Measurements from ENCODE around the gene RBBP4.
"Not testable (repeated sequence)": the region's sequence is repeated elsewhere in the genome, so short reads cannot be mapped to it uniquely, and the experiment has no call there.

Gene RBBP4

DNA sequence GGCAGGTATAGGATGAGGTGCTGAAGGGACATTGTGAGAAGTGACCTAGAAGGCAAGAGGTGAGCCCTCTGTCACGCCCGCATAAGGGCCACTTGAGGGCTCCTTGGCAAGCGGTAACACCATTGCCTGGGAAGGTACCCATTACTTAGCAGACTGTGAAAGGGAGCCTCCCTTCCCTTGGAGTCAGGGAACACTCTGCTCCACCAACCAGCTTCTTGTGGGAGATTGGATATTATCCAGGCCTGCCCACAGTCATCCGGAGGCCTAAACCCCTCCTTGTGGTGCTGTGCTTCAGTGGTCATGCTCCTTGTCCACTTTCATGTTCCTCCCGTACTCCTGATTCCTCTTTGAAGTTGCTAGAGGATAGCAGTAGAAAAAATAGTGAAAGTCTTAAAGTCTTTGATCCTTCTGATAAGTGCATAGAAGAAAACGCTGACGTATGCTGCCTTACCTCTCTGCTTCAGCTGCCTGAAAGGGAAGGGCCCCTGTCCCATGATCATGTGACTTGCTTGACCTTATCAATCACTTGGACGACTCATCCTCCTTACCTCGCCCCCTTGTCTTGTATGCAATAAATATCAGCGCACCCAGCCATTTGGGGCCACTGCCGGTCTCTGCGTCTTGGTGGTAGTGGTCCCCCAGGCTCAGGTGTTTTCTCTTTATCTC, 16.0 kb downstream of the RBBP4 start:
- ChIA-PET CTCF (no interaction called here), POLR2A (no interaction called here)
- DNase-seq (ENCODE audit: low read depth, low spot score): no peak
- H3K4me3 ChIP-seq (ENCODE audit: low read depth, low read length): no peak overlapping the region
- TF ChIP-seq, protein P1, sequence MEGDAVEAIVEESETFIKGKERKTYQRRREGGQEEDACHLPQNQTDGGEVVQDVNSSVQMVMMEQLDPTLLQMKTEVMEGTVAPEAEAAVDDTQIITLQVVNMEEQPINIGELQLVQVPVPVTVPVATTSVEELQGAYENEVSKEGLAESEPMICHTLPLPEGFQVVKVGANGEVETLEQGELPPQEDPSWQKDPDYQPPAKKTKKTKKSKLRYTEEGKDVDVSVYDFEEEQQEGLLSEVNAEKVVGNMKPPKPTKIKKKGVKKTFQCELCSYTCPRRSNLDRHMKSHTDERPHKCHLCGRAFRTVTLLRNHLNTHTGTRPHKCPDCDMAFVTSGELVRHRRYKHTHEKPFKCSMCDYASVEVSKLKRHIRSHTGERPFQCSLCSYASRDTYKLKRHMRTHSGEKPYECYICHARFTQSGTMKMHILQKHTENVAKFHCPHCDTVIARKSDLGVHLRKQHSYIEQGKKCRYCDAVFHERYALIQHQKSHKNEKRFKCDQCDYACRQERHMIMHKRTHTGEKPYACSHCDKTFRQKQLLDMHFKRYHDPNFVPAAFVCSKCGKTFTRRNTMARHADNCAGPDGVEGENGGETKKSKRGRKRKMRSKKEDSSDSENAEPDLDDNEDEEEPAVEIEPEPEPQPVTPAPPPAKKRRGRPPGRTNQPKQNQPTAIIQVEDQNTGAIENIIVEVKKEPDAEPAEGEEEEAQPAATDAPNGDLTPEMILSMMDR (IDR thresholded peaks at IDR 0.05; ENCODE audit: insufficient read depth, low read length, missing control alignments): no peak

DNA sequence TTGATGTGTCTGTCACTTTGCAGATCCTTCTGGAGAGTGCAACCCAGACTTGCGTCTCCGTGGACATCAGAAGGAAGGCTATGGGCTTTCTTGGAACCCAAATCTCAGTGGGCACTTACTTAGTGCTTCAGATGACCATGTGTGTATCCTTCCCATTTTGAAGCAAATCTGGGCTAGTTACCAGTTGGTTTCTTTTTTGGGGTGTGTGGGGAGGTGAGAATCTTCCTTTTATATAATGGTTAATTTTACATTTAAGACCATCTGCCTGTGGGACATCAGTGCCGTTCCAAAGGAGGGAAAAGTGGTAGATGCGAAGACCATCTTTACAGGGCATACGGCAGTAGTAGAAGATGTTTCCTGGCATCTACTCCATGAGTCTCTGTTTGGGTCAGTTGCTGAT, 17.7 kb downstream of the RBBP4 start:
- CTCF ChIA-PET; H3K4me3 ChIP-seq (ENCODE audit: low read depth, low read length); POLR2A ChIA-PET; DNase-seq (ENCODE audit: low read depth, low spot score): not testable (repeated sequence)

DNA sequence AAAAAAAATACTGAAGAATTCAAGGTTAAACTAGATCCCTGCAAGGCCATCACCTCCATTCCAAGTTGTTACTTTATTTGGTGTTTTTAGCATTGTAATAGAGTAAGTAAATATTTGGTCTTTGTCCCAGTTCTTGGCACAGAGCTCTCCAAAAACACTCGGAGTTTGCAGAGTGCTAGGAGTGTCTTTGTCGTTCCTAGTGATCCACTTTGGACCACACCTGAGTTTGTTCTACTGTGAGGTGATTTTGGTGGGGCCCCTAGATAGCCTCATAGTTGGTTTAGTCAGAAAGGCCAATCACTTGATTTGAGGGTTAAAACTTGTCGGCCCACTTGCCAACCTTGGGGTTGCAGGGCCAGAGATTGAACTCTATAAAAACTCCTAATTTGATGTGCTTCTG, 25.9 kb downstream of the RBBP4 start:
- ChIA-PET CTCF (interaction anchor here (0.8 to 1.1 kb wide), 2 partner anchors 13 to 96 kb away, joined by 3 read pairs; no protein-coding TSS in a partner anchor), POLR2A (interaction anchor here (0.6 kb wide), 1 partner anchor 11 kb away, joined by 4 read pairs; no protein-coding TSS in a partner anchor)
- TF ChIP-seq, protein P1 (IDR thresholded peaks at IDR 0.05; ENCODE audit: insufficient read depth, low read length, missing control alignments): no peak
- no peak overlapping the region for H3K4me3 ChIP-seq (ENCODE audit: low read depth, low read length)
- DNase-seq (ENCODE audit: low read depth, low spot score): no peak

DNA sequence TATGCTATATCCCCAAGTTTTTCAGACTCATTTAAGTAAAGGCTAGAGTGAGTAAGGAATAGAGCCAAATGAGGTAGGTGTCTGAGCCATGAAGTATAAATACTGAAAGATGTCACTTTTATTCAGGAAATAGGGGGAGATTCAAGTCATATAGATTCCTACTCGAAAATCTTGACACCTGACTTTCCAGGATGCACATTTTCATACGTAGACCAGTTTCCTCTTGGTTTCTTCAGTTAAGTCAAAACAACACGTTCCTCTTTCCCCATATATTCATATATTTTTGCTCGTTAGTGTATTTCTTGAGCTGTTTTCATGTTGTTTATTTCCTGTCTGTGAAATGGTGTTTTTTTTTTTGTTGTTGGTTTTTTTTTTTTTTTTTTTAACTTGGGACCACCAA, 29.0 kb downstream of the RBBP4 start:
- POLR2A ChIA-PET; DNase-seq (ENCODE audit: low read depth, low spot score); H3K4me3 ChIP-seq (ENCODE audit: low read depth, low read length): not testable (repeated sequence)
- CTCF ChIA-PET: interaction anchor here (0.9 to 1.6 kb wide), 3 partner anchors 8 to 160 kb away, joined by 4 to 5 read pairs (median 5); no protein-coding TSS in a partner anchor

DNA sequence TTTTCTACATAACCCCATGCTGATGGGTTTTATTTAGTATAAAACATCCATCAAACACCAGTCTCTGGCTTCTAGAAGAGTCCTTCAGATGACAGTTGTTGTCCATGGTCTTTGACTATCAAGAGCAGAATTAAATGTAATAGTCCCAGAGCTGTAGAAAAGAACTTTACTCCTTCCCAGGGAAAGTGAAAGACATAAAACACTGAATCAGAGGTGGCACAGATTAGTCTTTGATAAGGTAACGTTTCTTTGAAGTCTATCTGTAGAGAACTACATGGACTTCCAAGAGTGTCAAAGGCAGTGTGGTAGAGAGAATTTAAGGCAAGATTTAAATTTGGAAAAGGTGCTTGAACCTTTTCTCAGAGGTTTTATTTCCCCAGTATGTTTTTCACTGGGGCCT, 29.6 kb downstream of the RBBP4 start:
- no peak overlapping the region for H3K4me3 ChIP-seq (ENCODE audit: low read depth, low read length)
- ChIA-PET POLR2A (no interaction called here), CTCF (no interaction called here)
- TF ChIP-seq, protein P1 (IDR thresholded peaks at IDR 0.05; ENCODE audit: insufficient read depth, low read length, missing control alignments): no peak
- DNase-seq (ENCODE audit: low read depth, low spot score): no peak

DNA sequence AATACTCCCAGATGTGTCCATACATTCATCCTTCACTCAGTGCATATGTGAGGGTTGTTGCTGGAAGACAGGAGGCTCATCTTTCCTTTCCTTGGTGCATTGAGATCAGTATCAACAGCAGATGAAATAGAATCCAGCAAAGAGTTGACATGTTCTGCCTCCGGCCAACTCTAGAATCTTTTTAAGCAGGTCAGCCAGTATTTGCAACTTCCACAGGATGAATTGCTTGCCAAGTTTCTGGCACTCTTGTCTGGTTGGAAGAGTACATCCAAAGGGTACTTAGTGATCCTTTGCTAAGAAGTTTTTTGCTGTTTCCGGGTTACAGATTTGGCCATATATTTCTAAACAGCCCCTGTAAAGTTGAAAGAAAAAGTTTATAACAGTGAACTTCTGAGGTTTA, 30.5 kb downstream of the RBBP4 start:
- TF ChIP-seq, protein P1 (IDR thresholded peaks at IDR 0.05; ENCODE audit: insufficient read depth, low read length, missing control alignments): no peak
- ChIA-PET POLR2A (interaction anchor here (0.8 kb wide), 1 partner anchor 14 kb away, joined by 3 read pairs; no protein-coding TSS in a partner anchor), CTCF (no interaction called here)
- H3K4me3 ChIP-seq (ENCODE audit: low read depth, low read length): no peak overlapping the region
- DNase-seq (ENCODE audit: low read depth, low spot score): no peak

DNA sequence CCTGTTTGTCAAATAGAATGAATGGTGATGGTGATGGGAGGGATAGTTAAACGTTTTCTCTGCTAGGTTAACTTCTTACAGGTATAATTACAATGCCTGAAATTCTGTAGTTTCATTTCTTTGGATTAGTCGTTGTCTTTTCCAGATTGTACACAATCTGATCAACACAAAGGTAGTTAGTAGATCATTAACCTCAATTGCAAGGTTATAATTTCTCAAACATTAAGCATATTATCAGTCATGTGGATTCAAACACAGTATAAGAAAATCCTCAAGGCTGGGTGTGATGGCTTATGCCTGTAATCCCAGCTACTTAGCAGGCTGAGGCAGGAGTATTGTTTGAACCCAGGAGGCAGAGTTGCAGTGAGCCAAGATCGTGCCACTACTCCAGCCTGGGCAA, 31.0 kb downstream of the RBBP4 start:
- ChIA-PET CTCF (no interaction called here), POLR2A (interaction anchor here (0.8 to 1.5 kb wide), 2 partner anchors 10 to 13 kb away, joined by 3 read pairs; no protein-coding TSS in a partner anchor)

More for the DNA sequence above, 31.0 kb downstream of the RBBP4 start:
- TF ChIP-seq, protein P1 (IDR thresholded peaks at IDR 0.05; ENCODE audit: insufficient read depth, low read length, missing control alignments): no peak
- DNase-seq (ENCODE audit: low read depth, low spot score): no peak
- no peak overlapping the region for H3K4me3 ChIP-seq (ENCODE audit: low read depth, low read length)

Data from AG04449 (cell line).